Vagina (tissue), 2 donors: ENCODE results near the gene OLFML2B.

Experiments
- CTCF ChIP-seq, 3 experiments: fragments of 450-650 bp in 2 of 3; fragments of 200-600 bp in 1 of 3; sonication (generic) in 1 of 3; IDR thresholded peaks; one replicate each; pipeline ENCODE4 v1.5.1; 2017 to 2019; ENCODE audit warnings: antibody characterized with exemption in 3 of 3, mild to moderate bottlenecking in 2 of 3, moderate library complexity in 2 of 3
- POLR2A ChIP-seq, 2 donors: fragments of 450-650 bp; IDR thresholded peaks; one replicate each; pipeline ENCODE4 v1.6.1; 2017; ENCODE audit warnings: antibody characterized with exemption in 2 of 2, mild to moderate bottlenecking in 2 of 2, moderate library complexity in 2 of 2
- POLR2AphosphoS5 ChIP-seq, 2 donors: sonication (generic); formaldehyde crosslinking; IDR thresholded peaks; one replicate each; pipeline ENCODE4 v1.9.0; 2017; ENCODE audit warnings: antibody characterized with exemption in 2 of 2, mild to moderate bottlenecking in 2 of 2, low read depth in 1 of 2; ENCODE audit not compliant: insufficient read depth in 1 of 2

- TF ChIP-seq CTCF (IDR thresholded peaks at IDR 0.05) (peak; percentile 64 to 83 (median 81)), POLR2A (IDR thresholded peaks at IDR 0.05) (no peak), POLR2AphosphoS5 (IDR thresholded peaks at IDR 0.05; ENCODE audit: insufficient read depth in 1 of 2, low read depth in 1 of 2) (no peak)
Observed at GRCh38 chr1:162056043-162056442, 32.4 kb upstream of the OLFML2B start.
